H1 (cell line): ENCODE results near the gene DLG1. TPM values are rescaled to one million over a fixed set of nuclear protein-coding genes. Genes with fewer than 3 reads are reported as not detected.

Source experiments
- EP300 ChIP-seq, 2 experiments: IDR thresholded peaks; 1 replicate in 1 of 2; 2 replicates in 1 of 2; pipeline ENCODE4 v1.6.1; 2011 to 2012; ENCODE audit warnings: low read depth in 2 of 2, low read length in 2 of 2, mild to moderate bottlenecking in 2 of 2, borderline replicate concordance in 1 of 2, inconsistent platforms in 1 of 2, moderate library complexity in 1 of 2
- polyA plus RNA-seq, 7 experiments: library from polyadenylated mRNA; depleted of rRNA in 3 of 7; stranded (reverse) in 5 of 7; unstranded in 2 of 7; fragments of >200 nt in 5 of 7; fragments of 200-250 nt in 2 of 7; gene quantifications; 1 replicate in 5 of 7; 2 replicates in 1 of 7; 4 replicates in 1 of 7; pipeline versions ENCODE4 v1.2.1 to v1.2.3, GENCODE V29; 2011 to 2013; ENCODE audit warnings: missing spikeins in 2 of 7, mixed read lengths in 2 of 7
- total RNA-seq: library from RNA; stranded (reverse); fragmentation: NEBNext Ultra II Directional; extraction: Animal tissue kit (Norgen Biotek cat#: 25700); gene quantifications from 2 replicates; pipeline ENCODE4 v1.2.1, GENCODE V29; 2021

Gene DLG1
- total and polyA plus RNA-seq, 2 of the 8 experiments (the other 6 are each of a cell fraction or from before 2014, with no cell fraction given), result 13.4 to 78.8 TPM

DNA sequence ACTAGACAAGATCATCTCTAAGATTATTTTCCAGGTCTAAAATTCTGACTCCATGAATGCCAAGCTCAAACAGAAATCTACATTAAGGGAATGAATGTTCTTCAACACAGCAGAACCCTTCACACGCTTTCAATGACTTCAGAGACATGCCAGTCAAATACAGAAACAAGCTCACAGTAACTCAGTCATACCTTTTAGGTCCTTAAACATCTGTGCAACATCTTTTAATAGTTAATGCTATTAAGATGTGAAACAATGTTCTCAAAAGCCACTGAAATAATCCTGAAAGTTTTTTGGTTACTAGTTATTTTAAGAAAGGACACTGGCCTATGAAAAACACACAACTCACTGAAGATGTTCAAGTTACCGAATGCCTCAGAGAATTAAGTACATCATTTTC is 2.5 kb downstream of the DLG1 start (continued):
- no peak for TF ChIP-seq EP300 (IDR thresholded peaks at IDR 0.05; ENCODE audit: borderline replicate concordance in 1 of 2, low read depth in 2 of 2, low read length in 2 of 2)
